IPS-11a (cell line): ENCODE data around the gene CTNNB1.
"Not testable (repeated sequence)": the region's sequence is repeated elsewhere in the genome, so short reads cannot be mapped to it uniquely, and the experiment has no call there.

Experiments
- H3K4me3 ChIP-seq: one replicate; pipeline ENCODE4 v1.5.1; 2013; ENCODE audit warnings: low read depth, low read length, control low read depth

Gene CTNNB1

GRCh38 chr3:41248525-41248924 lies 49.2 kb downstream of the CTNNB1 start:
- H3K4me3 ChIP-seq, result no peak overlapping the region

GRCh38 chr3:41249318-41249717 lies 50.0 kb downstream of the CTNNB1 start:
- H3K4me3 ChIP-seq, result no peak overlapping the region

- H3K4me3 ChIP-seq, result no peak overlapping the region
Observed at GRCh38 chr3:41250825-41251224, 51.5 kb downstream of the CTNNB1 start.

- no peak overlapping the region for H3K4me3 ChIP-seq
Observed at GRCh38 chr3:41251593-41251992, 52.3 kb downstream of the CTNNB1 start.

GRCh38 chr3:41258239-41258800 lies 59.0 kb downstream of the CTNNB1 start:
- no peak overlapping the region for H3K4me3 ChIP-seq

DNA sequence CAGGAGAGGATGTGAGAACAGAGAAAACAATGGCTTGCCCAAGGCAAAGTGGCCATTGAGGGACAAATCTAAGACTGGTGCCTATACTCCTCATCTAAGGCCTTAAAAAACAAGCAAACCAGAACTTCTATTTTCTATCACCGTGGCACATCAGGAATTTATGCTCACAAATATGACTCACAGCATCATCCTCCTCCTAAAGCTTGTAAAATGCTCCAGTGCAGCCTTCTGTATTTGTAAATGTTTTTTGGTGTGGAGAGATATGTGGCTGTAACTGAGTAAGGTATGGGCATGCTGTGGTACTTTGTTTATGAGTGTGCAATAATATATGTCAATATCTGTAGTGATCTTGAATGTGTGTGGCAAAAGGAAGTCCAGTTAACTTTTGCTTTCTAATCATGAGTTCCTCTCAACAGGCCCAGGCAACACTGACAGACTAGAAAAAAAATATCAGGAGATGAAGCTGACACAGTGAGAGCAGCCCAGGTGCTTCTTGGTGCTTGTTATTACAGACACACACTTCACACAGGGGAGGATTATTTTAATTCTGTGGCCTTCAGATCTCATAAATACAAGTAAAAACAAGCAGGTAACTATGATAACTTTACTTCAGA lies 60.3 kb downstream of the CTNNB1 start:
- H3K4me3 ChIP-seq, result no peak overlapping the region

GRCh38 chr3:41260063-41260450 lies 60.8 kb downstream of the CTNNB1 start:
- H3K4me3 ChIP-seq, result no peak overlapping the region

DNA sequence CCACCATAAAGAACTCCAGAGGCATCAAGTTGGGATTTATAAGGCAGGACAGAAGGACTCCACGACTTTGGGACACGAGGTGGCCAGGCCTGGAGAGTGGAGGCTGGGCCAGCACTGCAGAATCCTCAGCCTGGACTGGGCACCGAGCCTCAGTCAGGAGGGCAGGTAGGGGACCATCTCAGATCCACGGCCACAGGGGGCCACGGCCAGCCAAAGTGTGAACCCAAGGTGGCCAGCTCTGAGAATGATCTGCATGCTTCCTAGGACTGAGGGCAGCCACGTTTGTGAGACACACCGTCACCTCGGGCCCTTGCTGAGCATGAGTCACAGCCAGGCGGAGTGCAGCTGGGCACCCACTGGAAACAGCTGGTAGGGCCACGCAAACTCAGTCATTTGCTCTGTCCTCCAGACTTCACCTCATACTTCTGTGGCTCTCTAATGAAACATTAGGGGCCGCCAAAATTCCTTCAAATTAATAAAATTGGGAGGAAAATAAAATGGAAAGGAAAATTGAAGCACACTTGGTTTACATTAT lies 65.8 kb downstream of the CTNNB1 start:
- H3K4me3 ChIP-seq, result no peak overlapping the region

- no peak overlapping the region for H3K4me3 ChIP-seq
Observed at GRCh38 chr3:41265823-41266273, 66.5 kb downstream of the CTNNB1 start.

DNA sequence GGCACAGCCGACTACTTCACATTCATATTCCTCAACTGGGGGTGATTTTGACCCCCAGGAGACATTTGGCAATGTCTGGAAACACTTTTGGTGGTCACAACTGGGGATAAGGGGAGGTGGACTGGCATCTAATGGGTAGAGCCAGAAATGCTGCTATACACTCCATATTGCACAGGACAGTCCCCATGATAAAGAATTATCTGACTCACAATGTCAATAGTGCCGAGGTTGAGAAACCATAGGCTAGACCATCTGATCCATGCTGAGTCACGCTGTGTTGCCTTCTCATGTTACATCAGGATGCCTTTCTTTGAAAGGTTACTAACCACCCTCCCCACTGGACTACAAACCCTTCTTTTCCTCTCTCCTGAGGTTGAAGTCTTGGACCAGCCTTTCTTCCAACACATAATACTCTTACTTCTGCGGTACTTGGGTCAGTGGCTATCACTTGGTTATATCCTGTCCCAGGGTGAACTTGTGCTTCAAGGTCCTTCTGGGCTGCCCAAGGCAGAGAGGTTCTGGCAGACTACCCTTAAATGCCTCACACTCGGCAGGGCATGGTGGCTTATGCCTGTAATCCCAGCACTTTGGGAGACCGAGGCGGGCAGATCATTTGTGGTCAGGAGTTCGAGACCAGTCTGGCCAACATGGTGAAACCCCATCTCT lies 68.8 kb downstream of the CTNNB1 start:
- no peak overlapping the region for H3K4me3 ChIP-seq

- no peak overlapping the region for H3K4me3 ChIP-seq
Observed at GRCh38 chr3:41272667-41273066, 73.4 kb downstream of the CTNNB1 start.

DNA sequence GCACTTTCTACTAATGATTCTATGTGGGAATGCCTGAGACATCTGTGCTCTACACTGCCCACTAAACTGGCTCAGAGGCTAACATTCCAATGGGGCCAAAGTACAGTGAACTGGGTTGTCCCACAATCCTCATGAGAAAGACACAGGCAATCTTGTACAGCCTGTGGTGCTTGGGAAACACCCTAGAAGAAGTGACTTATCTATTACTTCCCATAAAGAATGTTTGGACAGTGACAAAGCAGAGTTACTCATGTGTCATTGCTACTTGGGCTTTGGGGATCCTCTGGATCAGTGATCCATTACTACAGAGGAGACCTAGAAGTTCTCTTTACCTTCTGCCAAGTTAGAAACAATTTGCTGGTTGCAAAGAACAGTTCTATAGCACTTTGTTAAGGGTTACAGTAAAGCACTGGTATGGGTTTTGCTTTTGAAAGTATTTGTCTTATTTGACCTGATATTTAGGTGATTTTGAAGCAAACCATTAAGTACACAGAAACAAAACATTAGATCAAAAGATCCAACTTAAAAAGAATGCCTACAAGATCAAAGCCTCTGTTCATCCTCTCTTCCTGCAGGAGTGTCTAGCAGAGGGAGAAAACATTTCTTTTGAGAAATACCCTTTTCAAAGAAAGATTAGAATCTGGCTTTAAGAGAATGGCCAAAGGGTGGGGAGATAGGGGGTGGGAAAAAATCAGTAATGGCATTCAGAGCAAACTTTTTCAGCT lies 75.8 kb downstream of the CTNNB1 start:
- no peak overlapping the region for H3K4me3 ChIP-seq

- no peak overlapping the region for H3K4me3 ChIP-seq
Observed at GRCh38 chr3:41276191-41276590, 76.9 kb downstream of the CTNNB1 start.

GRCh38 chr3:41277790-41278465 lies 78.6 kb downstream of the CTNNB1 start:
- no peak overlapping the region for H3K4me3 ChIP-seq

GRCh38 chr3:41284934-41285333 lies 85.6 kb downstream of the CTNNB1 start:
- H3K4me3 ChIP-seq, result not testable (repeated sequence)

DNA sequence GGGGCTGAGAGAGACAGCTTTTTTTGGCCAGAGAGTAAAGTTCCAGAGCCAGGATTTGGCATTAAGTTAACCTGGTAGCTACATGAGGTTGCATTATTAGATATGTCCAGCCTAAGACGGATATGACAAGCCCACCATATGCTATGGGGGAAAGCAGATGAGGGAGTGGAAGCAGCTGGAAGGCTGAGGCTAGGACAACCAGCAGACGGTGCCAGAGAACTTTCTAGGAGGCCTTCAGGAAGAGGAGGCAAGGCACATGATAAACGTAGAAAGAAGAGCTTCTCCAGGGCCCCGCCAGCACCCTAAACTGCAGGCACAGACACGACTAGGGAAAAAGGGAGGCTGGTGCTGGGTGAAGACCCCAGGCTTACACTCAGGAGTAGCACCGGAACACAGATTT lies 87.0 kb downstream of the CTNNB1 start:
- H3K4me3 ChIP-seq, result no peak overlapping the region

- H3K4me3 ChIP-seq, result no peak overlapping the region
Observed at GRCh38 chr3:41288785-41289184, 89.5 kb downstream of the CTNNB1 start.
